ENCODE data around the gene CCL13.

DNA sequence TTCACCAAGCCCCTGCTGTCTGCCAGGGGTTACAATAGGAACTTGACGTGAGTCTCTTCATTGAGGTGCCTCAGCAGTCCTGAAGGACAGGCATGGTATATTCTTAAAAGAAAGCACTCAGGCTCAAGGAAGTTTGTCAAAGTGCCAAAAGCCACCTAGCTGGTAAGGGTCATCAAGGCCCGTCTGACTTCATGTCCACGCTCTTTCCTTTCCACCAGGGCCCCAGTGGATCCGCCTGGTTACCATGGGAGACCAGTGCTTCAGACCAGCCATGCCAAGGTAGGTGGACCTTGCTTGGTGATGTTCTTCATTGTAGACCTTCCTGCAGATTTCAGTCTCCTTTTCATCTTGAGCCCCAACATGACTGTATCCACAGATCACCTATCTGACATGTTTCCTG is 34.4 kb downstream of the CCL13 start:
- TF ChIP-seq EP300 (IDR thresholded peaks at IDR 0.05), result no peak
- TF ChIP-seq, protein P1, sequence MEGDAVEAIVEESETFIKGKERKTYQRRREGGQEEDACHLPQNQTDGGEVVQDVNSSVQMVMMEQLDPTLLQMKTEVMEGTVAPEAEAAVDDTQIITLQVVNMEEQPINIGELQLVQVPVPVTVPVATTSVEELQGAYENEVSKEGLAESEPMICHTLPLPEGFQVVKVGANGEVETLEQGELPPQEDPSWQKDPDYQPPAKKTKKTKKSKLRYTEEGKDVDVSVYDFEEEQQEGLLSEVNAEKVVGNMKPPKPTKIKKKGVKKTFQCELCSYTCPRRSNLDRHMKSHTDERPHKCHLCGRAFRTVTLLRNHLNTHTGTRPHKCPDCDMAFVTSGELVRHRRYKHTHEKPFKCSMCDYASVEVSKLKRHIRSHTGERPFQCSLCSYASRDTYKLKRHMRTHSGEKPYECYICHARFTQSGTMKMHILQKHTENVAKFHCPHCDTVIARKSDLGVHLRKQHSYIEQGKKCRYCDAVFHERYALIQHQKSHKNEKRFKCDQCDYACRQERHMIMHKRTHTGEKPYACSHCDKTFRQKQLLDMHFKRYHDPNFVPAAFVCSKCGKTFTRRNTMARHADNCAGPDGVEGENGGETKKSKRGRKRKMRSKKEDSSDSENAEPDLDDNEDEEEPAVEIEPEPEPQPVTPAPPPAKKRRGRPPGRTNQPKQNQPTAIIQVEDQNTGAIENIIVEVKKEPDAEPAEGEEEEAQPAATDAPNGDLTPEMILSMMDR (IDR thresholded peaks at IDR 0.05), result no peak
